Astrocyte of the cerebellum (primary cell): Measurements from ENCODE around the gene CSRNP2.
"Not testable (repeated sequence)": the region's sequence is repeated elsewhere in the genome, so short reads cannot be mapped to it uniquely, and the experiment has no call there.

ENCODE experiments used
- DNase-seq: peaks from one replicate; pipeline ENCODE4 v3.0.0-alpha.2; 2011; ENCODE audit warnings: low read depth
- H3K4me3 ChIP-seq: 2 replicates; pipeline ENCODE4 v1.5.1; 2011; ENCODE audit warnings: mild to moderate bottlenecking, low read depth, low read length, moderate library complexity
- in situ Hi-C: cut with HindIII; loops from 2 replicates; pipeline ENCODE4 v1.10.0; 2017; ENCODE audit warnings: low sequenced_read_pairs
- TF ChIP-seq, protein P1 (sequence below): IDR thresholded peaks from 2 replicates; pipeline ENCODE4 v1.5.1; 2012; ENCODE audit warnings: low read length, low read depth, moderate library complexity, mild to moderate bottlenecking; ENCODE audit errors: missing control alignments

The CSRNP2 gene

DNA sequence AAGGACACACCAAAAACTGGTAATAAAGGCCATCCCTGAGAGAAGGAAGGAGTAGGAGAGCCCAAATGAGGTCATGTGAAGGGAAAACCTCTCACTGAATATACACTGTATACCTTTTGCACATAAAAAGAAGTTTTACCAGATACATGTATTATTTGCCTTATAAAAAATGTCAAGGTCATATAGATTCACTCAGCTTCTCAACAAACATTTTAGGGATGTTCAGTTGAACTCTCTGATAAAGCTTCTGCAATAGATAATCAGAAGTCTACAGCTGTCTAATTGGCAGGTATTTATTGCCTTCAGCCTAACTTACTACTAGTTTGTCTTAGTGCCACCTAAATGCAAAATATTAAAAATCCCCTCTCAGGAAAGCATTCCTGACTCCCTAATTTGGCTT lies 65.9 kb downstream of the CSRNP2 start:
- H3K4me3 ChIP-seq: no peak overlapping the region
- TF ChIP-seq, protein P1, sequence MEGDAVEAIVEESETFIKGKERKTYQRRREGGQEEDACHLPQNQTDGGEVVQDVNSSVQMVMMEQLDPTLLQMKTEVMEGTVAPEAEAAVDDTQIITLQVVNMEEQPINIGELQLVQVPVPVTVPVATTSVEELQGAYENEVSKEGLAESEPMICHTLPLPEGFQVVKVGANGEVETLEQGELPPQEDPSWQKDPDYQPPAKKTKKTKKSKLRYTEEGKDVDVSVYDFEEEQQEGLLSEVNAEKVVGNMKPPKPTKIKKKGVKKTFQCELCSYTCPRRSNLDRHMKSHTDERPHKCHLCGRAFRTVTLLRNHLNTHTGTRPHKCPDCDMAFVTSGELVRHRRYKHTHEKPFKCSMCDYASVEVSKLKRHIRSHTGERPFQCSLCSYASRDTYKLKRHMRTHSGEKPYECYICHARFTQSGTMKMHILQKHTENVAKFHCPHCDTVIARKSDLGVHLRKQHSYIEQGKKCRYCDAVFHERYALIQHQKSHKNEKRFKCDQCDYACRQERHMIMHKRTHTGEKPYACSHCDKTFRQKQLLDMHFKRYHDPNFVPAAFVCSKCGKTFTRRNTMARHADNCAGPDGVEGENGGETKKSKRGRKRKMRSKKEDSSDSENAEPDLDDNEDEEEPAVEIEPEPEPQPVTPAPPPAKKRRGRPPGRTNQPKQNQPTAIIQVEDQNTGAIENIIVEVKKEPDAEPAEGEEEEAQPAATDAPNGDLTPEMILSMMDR: no peak
- no peak for DNase-seq
- in situ Hi-C loops: no loop called here

GRCh38 chr12:51014467-51014866 lies 68.9 kb downstream of the CSRNP2 start:
- DNase-seq, in situ Hi-C loops, H3K4me3 ChIP-seq: not testable (repeated sequence)

- no peak for DNase-seq
- no peak overlapping the region for H3K4me3 ChIP-seq
- TF ChIP-seq, protein P1: no peak
- in situ Hi-C loops: no loop called here
Observed at GRCh38 chr12:51013441-51013840, 70.0 kb downstream of the CSRNP2 start.

- TF ChIP-seq, protein P1: no peak
- in situ Hi-C loops: no loop called here
- no peak for DNase-seq
- no peak overlapping the region for H3K4me3 ChIP-seq
Observed at GRCh38 chr12:51012570-51013236, 70.7 kb downstream of the CSRNP2 start.

GRCh38 chr12:51011955-51012354 lies 71.4 kb downstream of the CSRNP2 start:
- in situ Hi-C loops: no loop called here
- TF ChIP-seq, protein P1: no peak
- H3K4me3 ChIP-seq: no peak overlapping the region
- DNase-seq: no peak
